Measurements from ENCODE around the gene EML6. TPM values are rescaled to one million over a fixed set of nuclear protein-coding genes. Genes with fewer than 3 reads are reported as not detected.
A peak's percentile ranks its signal among the peaks of the same experiment; 100 is the strongest.

Gene EML6
- total and polyA plus RNA-seq, 10 of the 15 experiments (the other 5 are each of a cell fraction or from before 2014, with no cell fraction given) = 0.09 to 0.67 (median 0.21) TPM

DNA sequence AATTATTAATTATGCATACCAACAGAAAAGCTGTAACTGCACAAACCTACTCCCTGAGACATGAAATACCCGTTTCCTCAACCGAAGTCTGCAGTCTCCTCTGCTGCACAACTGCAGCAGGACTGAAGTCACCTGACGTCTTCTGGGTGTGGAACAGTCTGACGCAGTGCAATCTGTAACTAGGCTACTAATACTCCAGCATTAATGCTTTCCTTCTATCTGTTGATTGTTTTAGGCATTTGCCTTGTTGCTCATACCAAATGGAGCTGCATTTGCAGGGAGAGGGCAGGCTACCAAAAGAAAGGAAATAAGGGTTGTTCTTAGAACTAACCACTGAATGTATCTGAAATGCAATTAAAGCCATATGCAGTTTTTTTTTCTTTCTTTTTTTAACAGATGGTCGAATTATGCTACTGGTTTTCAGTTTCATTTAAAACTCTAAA, 286.7 kb downstream of the EML6 start (continued):
- TF ChIP-seq RFX5 (IDR thresholded peaks at IDR 0.05; ENCODE audit: low read depth, low read length) (peak; percentile 88), HDGF (IDR thresholded peaks at IDR 0.05) (0 out of 2 replicates have a peak, but pooled peaks have one; percentile 32), POU2F2 (IDR thresholded peaks at IDR 0.05; ENCODE audit: borderline replicate concordance, low read depth, low read length) (peak; percentile 52; the same call in 1 of the 3 replicates), JUNB (IDR thresholded peaks at IDR 0.05) (peak; percentile 9; the same call in 1 of the 2 replicates), KLF5 (IDR thresholded peaks at IDR 0.05; ENCODE audit: partially characterized antibody) (no peak)
- TF ChIP-seq, protein P1, sequence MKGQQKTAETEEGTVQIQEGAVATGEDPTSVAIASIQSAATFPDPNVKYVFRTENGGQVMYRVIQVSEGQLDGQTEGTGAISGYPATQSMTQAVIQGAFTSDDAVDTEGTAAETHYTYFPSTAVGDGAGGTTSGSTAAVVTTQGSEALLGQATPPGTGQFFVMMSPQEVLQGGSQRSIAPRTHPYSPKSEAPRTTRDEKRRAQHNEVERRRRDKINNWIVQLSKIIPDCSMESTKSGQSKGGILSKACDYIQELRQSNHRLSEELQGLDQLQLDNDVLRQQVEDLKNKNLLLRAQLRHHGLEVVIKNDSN (IDR thresholded peaks at IDR 0.05; ENCODE audit: borderline replicate concordance, extremely low read length, insufficient read depth, low read depth, low read length) = peak; percentile 54

DNA sequence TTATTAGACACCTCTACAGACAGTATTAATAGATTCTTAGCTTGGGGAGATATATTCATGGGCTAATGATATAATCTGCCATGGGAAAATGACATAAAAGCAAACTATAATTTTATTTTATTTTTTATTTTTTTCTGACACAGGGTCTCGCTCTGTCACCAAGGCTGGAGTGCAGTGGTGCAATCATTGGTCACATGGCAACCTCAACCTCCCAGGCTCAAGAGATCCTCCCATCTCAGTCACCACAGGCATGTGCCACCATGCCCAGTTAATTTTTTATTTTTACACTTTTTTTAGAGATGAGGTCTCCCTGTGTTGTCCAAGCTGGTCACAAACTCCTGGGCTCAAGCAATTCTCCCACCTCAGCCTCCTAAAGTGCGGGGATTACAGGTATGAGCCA, 287.5 kb downstream of the EML6 start:
- Histone ChIP-seq H3K9ac (ENCODE audit: control insufficient read depth, insufficient read depth, low read length) (no peak overlapping the region), H3K4me3 (no peak overlapping the region), H2AFZ (ENCODE audit: control insufficient read depth, low read depth, low read length) (no peak overlapping the region), H3K9me3 (replicated peaks; ENCODE audit: control insufficient read depth, insufficient read depth, low read length) (no peaks in the 10 kb centered on the region; the same call in 1 of the 3 replicates), H3K4me2 (ENCODE audit: control insufficient read depth, insufficient read depth) (peak overlapping the region; percentile 90; the same call in 1 of the 2 replicates), H3K27me3 (replicated peaks in 1 of 2; ENCODE audit: control insufficient read depth in 2 of 2, insufficient read depth in 2 of 2, low read length in 1 of 2) (no peaks in the 10 kb centered on the region), H3K79me2 (ENCODE audit: control insufficient read depth, insufficient read depth, low read length) (peaks cover 71% of the 10 kb centered on the region), H3K4me1 (ENCODE audit: control insufficient read depth, insufficient read depth, low read length) (peaks cover 15% of the 10 kb centered on the region; the same call in 1 of the 2 replicates), H3K27ac (ENCODE audit: control insufficient read depth, insufficient read depth) (no peak overlapping the region), H3K36me3 (ENCODE audit: control insufficient read depth in 2 of 2, insufficient read depth in 2 of 2, low read length in 1 of 2) (no peaks in the 10 kb centered on the region), H4K20me1 (ENCODE audit: control insufficient read depth, insufficient read depth) (no peaks in the 10 kb centered on the region)
- intact Hi-C loops (cut with micrococcal nuclease; ENCODE audit: unreplicated experiment) (loop anchor here (5.0 kb wide), 1 partner anchor 249 kb away; no protein-coding TSS in a partner anchor), in situ Hi-C loops (cut with MboI) (no loop called here)
- POLR2A ChIA-PET = interaction anchor here (0.6 to 1.5 kb wide), 3 partner anchors 12 to 37 kb away, joined by 3 to 5 read pairs (median 4); no protein-coding TSS in a partner anchor
- RAD21 ChIA-PET (ENCODE audit: unreplicated experiment) = interaction anchor here (1.0 to 5.9 kb wide), 13 partner anchors 8 to 164 kb away, joined by 3 to 49 read pairs (median 6); no protein-coding TSS in a partner anchor
- 64% methylated on average over 2 of the region's 2 CpGs for WGBS (ENCODE audit: insufficient coverage, insufficient replicate concordance, low lambda C conversion rate, missing lambda C conversion rate)
- SMC1A ChIA-PET (ENCODE audit: uncharacterized antibody, unreplicated experiment) = interaction anchor here (1.0 to 12.9 kb wide), 17 partner anchors 8 to 172 kb away, joined by 3 to 260 read pairs (median 5); partner anchors contain the start of gene RTN4
- CTCF ChIA-PET = interaction anchor here (0.7 to 14.8 kb wide), 13 partner anchors 8 to 288 kb away, joined by 3 to 342 read pairs (median 5); partner anchors contain the start of gene EML6
- FAIRE-seq (no peak), ATAC-seq (peak; percentile 54), DNase-seq (ENCODE audit: low read depth, low spot score) (no peak)
- BruUV-seq (replicated peaks) = no TSS peak
- TF ChIP-seq, protein P2, sequence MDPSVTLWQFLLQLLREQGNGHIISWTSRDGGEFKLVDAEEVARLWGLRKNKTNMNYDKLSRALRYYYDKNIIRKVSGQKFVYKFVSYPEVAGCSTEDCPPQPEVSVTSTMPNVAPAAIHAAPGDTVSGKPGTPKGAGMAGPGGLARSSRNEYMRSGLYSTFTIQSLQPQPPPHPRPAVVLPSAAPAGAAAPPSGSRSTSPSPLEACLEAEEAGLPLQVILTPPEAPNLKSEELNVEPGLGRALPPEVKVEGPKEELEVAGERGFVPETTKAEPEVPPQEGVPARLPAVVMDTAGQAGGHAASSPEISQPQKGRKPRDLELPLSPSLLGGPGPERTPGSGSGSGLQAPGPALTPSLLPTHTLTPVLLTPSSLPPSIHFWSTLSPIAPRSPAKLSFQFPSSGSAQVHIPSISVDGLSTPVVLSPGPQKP (IDR thresholded peaks at IDR 0.05; ENCODE audit: low read depth, low read length) = no peak
- TF ChIP-seq BHLHE40 (IDR thresholded peaks at IDR 0.05; ENCODE audit: borderline replicate concordance in 1 of 2, low read depth in 2 of 2, low read length in 1 of 2) = peak in 1 of 2 experiments; percentile 10; a peak in 1 of 4 replicates

Data from GM12878 (cell line).